Naive thymus-derived CD8-positive, alpha-beta T cell (primary cell): ENCODE data around the gene SLC12A7. TPM values are rescaled to one million over a fixed set of nuclear protein-coding genes. Genes with fewer than 3 reads are reported as not detected.
A peak's percentile ranks its signal among the peaks of the same experiment; 100 is the strongest.
"Not testable (repeated sequence)": the region's sequence is repeated elsewhere in the genome, so short reads cannot be mapped to it uniquely, and the experiment has no call there.

Source experiments
- ATAC-seq, 2 donors: fragments of 150-1000 bp; cut with Tn5 transposase in 1 of 2; sonication (Bioruptor Pico), chemical (Tn5 transposase) in 1 of 2; 1 replicate in 1 of 2; 2 replicates in 1 of 2; pipeline ENCODE4 v1.10.0; 2021; ENCODE audit warnings: mild to moderate bottlenecking in 2 of 2, moderate library complexity in 2 of 2
- POLR2A ChIA-PET: fragments of 350-600 bp; sonication (Branson Sonifier 250); formaldehyde crosslinking; loops from one replicate; lab custom pipeline; 2021; ENCODE audit warnings: antibody characterized with exemption; lab: Charles Lee
- DNase-seq, 10 donors: peaks; one replicate each; pipeline versions ENCODE4 v3.0.0 to v3.0.0-alpha.2; 2020 to 2022
- H3K27ac Mint-ChIP-seq, 10 donors: one replicate each; pipeline ENCODE4 v1.8.0; 2020 to 2022; ENCODE audit warnings: mild to moderate bottlenecking in 10 of 10, mixed read lengths in 10 of 10, moderate library complexity in 4 of 10, inconsistent platforms in 1 of 10
- H3K27me3 Mint-ChIP-seq, 5 donors: one replicate each; pipeline ENCODE4 v1.8.0; 2021 to 2022; ENCODE audit warnings: mixed read lengths in 5 of 5
- H3K36me3 Mint-ChIP-seq, 3 donors: one replicate each; pipeline ENCODE4 v1.8.0; 2020 to 2022; ENCODE audit warnings: mixed read lengths in 3 of 3, mild to moderate bottlenecking in 2 of 3, inconsistent platforms in 1 of 3
- H3K4me1 Mint-ChIP-seq, 4 donors: one replicate each; pipeline ENCODE4 v1.8.0; 2021 to 2022; ENCODE audit warnings: mixed read lengths in 4 of 4
- H3K4me3 Mint-ChIP-seq, 10 donors: one replicate each; pipeline ENCODE4 v1.8.0; 2020 to 2022; ENCODE audit warnings: mild to moderate bottlenecking in 10 of 10, mixed read lengths in 10 of 10, moderate library complexity in 6 of 10, inconsistent platforms in 1 of 10
- H3K9me3 Mint-ChIP-seq, 9 donors: one replicate each; pipeline ENCODE4 v1.8.0; 2020 to 2022; ENCODE audit warnings: mixed read lengths in 9 of 9, mild to moderate bottlenecking in 3 of 9, inconsistent platforms in 1 of 9, moderate library complexity in 1 of 9
- polyA plus RNA-seq, 3 donors: library from polyadenylated mRNA; unstranded; fragments of 300-500 nt; fragmentation: Illumina TruSeq; gene quantifications; one replicate each; pipeline ENCODE4 v1.2.3, GENCODE V29; 2021
- total RNA-seq, 8 experiments: library from RNA in 2 of 8; stranded (reverse) in 2 of 8; gene quantifications; one replicate each; pipeline ENCODE4 v1.2.3 and lab custom pipeline; 2021 to 2026

Gene SLC12A7
- total and polyA plus RNA-seq, 5 experiments from 2014 or later = 7.3 to 68.3 (median 25.4) TPM

DNA sequence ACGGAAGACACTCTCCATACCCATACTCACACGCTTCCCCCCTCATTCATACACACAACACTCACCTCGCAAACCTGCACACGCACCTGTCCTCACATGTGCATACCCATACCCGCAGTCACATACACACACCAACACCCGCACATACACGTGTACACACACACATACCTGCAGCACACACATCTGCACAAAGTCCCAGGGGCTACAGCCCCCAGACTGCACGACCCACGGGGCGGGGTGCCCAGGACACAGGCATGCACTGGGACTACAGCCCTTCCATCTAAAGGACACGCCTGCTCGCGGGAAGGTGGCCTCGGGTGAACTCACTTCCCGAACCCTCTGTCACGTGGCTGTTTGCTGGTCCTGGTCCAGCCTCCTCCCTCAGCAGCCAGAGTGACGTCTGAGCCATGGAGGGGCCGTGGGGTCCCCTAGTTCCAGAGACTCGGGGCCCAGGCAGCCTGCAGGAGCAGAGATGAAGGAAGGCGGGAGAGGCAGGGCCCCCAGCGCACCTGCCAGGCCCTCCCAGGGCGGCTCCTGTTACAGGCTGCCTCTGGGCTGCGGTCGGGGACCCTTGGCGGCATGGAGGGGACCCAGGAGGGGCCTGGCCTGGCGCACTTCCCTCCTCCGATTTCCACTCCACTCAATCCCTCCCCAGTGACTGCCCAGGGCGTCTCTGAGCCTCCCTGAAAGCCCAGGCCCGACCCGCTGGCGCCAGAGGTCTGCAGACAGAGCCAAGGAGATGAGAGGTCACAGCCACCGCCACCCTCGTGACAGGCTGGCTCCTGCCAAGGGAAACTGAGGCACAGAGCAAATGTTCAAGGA lies 8.1 kb downstream of the SLC12A7 start:
- no peaks in the 10 kb centered on the region for H3K27me3 Mint-ChIP-seq
- DNase-seq = peak in 4 of 10 donors; percentile 26 to 46 (median 40)
- H3K27ac Mint-ChIP-seq = peak overlapping the region; percentile 62 to 99 (median 96)
- POLR2A ChIA-PET = no interaction called here
- peaks cover 45 to 91% (median 81%) of the 10 kb centered on the region in 4 donors for H3K4me1 Mint-ChIP-seq
- H3K4me3 Mint-ChIP-seq = peak overlapping the region; percentile 69 to 93 (median 82)
- no peak for ATAC-seq
- H3K36me3 Mint-ChIP-seq = no peaks in the 10 kb centered on the region
- H3K9me3 Mint-ChIP-seq = no peaks in the 10 kb centered on the region

DNA sequence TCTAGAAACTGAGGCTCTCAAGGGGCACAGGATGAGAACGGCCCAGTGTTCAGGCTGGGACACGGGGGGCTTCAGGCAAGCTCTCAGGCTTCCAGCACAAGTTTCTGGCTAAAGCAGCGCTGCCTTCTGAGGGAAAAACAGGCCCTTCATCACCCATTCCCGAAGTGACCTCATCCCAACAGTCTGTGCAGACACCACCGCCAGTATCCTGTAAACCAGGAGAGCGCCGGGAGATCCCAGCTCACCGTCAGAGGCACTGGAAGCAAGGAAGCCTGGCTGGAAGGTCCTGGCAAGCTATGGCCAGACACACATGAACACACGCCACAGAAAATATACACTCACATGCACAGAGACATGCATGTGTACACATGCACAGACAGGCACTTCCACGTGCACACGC lies 8.8 kb downstream of the SLC12A7 start:
- Mint-ChIP-seq H3K36me3 (no peaks in the 10 kb centered on the region), H3K27me3 (no peaks in the 10 kb centered on the region), H3K4me1 (peaks cover 42 to 87% (median 76%) of the 10 kb centered on the region in 4 donors), H3K4me3 (peak overlapping the region; percentile 60 to 93 (median 82)), H3K9me3 (no peaks in the 10 kb centered on the region), H3K27ac (peak overlapping the region; percentile 36 to 99 (median 95))
- DNase-seq = no peak
- no peak for ATAC-seq
- POLR2A ChIA-PET = interaction anchor here (0.7 kb wide), 1 partner anchor 10 kb away, joined by 4 read pairs; no protein-coding TSS in a partner anchor

DNA sequence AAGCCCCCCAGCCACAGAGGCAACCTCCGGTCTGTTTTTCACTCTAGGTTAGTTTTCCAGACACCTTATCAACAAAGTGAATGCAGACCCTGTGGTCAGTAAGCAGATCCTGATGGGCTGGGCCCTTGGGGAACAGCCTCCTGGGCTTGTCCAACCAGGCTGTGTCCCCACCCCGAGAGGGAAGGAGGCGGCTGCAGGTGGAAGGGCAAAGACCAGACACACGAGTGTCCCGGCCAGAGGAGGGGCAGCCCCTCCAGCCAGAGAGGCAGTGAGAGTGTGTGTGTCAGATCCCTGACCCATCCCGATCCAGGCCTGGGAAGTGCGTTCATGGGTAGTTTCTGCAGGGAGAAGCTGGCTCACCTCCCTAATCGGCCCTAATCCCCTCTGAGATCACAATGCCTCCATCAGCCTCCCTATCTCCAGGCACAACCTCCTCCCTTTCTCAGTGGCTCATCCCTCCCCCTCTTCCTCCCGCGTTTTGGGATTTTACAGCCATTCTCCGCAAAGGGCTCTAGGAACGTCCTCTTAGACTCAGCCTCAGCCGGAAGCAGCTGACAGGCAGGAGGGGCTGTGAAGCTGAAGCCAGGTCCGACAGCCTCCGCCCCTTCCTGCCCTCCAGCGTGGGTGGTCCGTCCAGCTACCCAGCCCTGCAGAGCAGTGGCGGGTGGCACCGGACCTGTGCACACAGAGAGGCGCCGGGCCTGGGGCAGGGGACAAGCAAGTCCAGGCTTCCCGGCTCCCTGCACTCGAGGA lies 9.7 kb downstream of the SLC12A7 start:
- H3K9me3 Mint-ChIP-seq = no peaks in the 10 kb centered on the region
- H3K27ac Mint-ChIP-seq = peak overlapping the region in 7 of 10 donors; percentile 44 to 91 (median 63)
- DNase-seq (no peak), ATAC-seq (no peak)
- peak overlapping the region; percentile 34 to 93 (median 66) for H3K4me3 Mint-ChIP-seq
- POLR2A ChIA-PET = interaction anchor here (0.7 kb wide), 1 partner anchor 11 kb away, joined by 4 read pairs; no protein-coding TSS in a partner anchor
- no peaks in the 10 kb centered on the region for H3K27me3 Mint-ChIP-seq
- H3K36me3 Mint-ChIP-seq = peaks cover 0 to under 1% (median 0%) of the 10 kb centered on the region in 3 donors
- H3K4me1 Mint-ChIP-seq = peaks cover 41 to 85% (median 74%) of the 10 kb centered on the region in 4 donors

DNA sequence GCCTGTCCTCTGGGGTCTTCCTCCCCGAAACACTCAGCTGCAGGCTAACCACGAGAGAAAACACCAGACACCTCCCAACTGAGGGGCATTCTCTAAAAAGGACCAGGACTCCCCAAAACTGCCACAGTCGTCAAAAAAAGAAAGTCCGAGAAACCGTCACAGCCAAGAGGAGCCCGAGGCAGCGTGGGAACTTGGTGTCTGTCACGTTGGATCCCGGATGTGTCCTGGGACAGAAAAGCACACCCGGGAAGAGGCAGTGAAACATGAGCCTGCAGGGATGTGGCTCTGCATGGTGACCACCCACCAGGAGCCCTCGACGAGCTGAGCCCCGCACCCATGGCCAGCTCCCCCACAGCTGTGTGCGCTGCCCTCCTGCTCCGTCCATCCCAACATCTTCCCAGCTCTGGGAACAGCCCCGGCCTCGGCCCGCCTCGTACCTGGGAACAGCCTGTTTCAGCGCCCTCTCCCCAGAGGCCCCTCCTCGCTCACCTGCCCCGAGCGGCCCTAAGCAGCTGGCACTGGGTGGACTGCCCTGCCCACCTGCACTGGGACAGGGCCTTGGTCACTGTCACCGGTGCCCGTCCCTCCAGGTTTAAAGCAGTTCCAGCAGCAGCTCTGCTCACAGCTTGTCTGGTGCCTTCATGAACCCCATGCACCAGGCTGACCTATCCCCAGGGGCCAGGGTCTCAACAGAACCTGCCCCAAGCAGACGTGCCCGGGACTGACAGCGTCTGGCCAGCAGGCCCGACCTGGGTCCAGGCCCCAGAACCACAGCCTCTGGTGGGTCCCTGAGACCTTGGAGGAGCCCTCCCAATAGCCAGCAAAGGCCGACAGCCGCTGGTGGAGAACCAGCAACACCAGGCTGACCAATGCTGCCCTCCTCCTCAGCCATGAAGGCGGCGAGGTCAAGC lies 10.9 kb downstream of the SLC12A7 start:
- Mint-ChIP-seq H3K9me3 (no peaks in the 10 kb centered on the region), H3K27me3 (no peaks in the 10 kb centered on the region), H3K4me3 (peak overlapping the region in 9 of 10 donors; percentile 22 to 93 (median 77)), H3K27ac (peak overlapping the region in 6 of 10 donors; percentile 37 to 92 (median 84)), H3K36me3 (peaks cover 0 to 4% (median 0%) of the 10 kb centered on the region in 3 donors), H3K4me1 (peaks cover 37 to 83% (median 69%) of the 10 kb centered on the region in 4 donors)
- POLR2A ChIA-PET = no interaction called here
- no peak for DNase-seq
- no peak for ATAC-seq

DNA sequence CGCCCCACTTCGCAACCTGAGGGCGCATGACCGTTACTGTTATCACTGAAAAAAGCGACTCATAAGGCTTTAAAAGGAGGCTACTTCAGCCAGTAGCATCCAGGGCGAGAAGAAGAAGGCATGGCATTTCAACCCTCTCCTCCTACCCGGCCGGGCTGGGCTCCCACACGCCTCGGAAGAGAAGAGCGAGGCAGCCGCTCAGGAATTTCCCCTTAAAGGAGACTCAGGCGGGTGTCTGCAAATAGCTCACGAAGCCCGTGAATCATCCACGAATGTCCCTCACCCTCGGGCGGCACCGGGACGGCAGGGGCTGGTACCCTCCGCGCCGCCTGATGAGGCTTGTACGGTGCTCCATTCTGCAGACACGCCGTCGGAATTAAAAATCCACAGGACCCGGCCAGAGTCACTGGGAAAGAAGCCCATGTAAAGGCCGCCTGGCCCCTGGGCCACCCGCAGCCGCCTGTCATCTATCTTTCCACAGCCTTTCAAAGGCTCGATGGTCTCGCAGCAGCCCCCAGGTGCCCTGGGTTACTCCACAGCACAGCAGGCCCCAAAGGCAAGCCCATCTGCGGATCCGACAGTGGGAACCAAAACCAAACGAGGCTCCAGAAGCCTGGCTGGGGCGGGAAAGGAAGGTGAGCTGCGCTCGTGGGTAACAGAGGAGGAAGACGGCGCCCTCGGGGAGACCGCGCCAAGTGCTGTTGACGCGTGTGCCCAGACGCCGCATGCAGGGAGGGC lies 11.8 kb downstream of the SLC12A7 start:
- no peaks in the 10 kb centered on the region for H3K27me3 Mint-ChIP-seq
- peaks cover 32 to 83% (median 67%) of the 10 kb centered on the region in 4 donors for H3K4me1 Mint-ChIP-seq
- H3K36me3 Mint-ChIP-seq = peaks cover 0 to 4% (median 0%) of the 10 kb centered on the region in 3 donors
- POLR2A ChIA-PET = no interaction called here
- ATAC-seq (no peak), DNase-seq (no peak)
- H3K4me3 Mint-ChIP-seq = peak overlapping the region in 9 of 10 donors; percentile 22 to 90 (median 77)
- peak overlapping the region in 6 of 10 donors; percentile 37 to 92 (median 83) for H3K27ac Mint-ChIP-seq
- no peaks in the 10 kb centered on the region for H3K9me3 Mint-ChIP-seq

DNA sequence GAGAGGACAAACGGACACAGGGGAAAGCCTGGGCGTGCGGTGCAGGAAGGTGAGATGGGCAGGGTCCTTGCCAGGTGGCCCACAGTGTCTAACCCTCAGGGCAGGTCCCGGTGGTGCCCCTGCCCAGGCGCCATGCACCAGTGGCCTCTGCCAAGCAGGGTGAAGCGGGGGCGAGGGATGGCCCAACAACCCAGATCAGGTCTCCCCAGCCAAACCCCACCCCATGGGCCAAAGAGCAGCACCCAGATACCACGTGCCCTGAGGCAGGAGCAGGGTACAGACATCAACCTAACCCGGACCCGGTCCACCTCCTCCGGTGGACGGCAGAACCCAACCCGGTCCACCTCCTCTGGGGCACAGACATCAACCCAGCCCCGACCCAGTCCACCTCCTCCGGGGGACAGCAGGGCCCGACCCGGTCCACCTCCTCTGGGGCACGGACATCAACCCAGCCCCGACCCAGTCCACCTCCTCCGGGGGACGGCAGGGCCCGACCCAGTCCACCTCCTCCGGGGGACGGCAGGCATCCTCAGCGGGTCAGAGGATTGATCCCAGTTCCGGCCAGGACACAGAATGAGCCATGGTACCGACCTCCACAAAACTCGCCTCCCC lies 12.8 kb downstream of the SLC12A7 start:
- no peaks in the 10 kb centered on the region for H3K27me3 Mint-ChIP-seq
- DNase-seq = no peak
- ATAC-seq = no peak
- peak overlapping the region in 5 of 10 donors; percentile 13 to 79 (median 73) for H3K27ac Mint-ChIP-seq
- H3K4me3 Mint-ChIP-seq = peak overlapping the region in 6 of 10 donors; percentile 41 to 90 (median 77)
- peaks cover 0 to 11% (median 0%) of the 10 kb centered on the region in 3 donors for H3K36me3 Mint-ChIP-seq
- H3K9me3 Mint-ChIP-seq = no peaks in the 10 kb centered on the region
- POLR2A ChIA-PET = no interaction called here
- peaks cover 34 to 81% (median 64%) of the 10 kb centered on the region in 4 donors for H3K4me1 Mint-ChIP-seq

DNA sequence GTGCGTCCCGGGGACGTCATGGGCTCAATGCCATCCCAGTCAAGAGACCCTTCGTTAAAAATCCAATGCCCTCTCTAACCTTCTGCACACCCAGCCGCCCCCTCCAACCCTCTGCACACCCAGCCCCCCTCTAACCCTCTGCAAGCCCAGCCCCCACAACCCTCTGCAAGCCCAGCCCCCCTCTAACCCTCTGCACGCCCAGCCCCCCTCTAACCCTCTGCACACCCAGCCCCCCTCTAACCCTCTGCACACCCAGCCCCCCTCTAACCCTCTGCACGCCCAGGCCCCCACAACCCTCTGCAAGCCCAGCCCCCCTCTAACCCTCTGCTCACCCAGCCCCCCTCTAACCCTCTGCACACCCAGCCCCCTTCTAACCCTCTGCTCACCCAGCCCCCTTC lies 13.9 kb downstream of the SLC12A7 start:
- Mint-ChIP-seq H3K27ac (peak overlapping the region in 6 of 10 donors; percentile 20 to 90 (median 85)), H3K36me3 (peaks cover 0 to 14% (median 0%) of the 10 kb centered on the region in 3 donors), H3K4me1 (peaks cover 27 to 71% (median 54%) of the 10 kb centered on the region in 4 donors), H3K4me3 (peak overlapping the region in 9 of 10 donors; percentile 28 to 70 (median 60))
- H3K27me3 Mint-ChIP-seq, ATAC-seq, H3K9me3 Mint-ChIP-seq, DNase-seq, POLR2A ChIA-PET: not testable (repeated sequence)

DNA sequence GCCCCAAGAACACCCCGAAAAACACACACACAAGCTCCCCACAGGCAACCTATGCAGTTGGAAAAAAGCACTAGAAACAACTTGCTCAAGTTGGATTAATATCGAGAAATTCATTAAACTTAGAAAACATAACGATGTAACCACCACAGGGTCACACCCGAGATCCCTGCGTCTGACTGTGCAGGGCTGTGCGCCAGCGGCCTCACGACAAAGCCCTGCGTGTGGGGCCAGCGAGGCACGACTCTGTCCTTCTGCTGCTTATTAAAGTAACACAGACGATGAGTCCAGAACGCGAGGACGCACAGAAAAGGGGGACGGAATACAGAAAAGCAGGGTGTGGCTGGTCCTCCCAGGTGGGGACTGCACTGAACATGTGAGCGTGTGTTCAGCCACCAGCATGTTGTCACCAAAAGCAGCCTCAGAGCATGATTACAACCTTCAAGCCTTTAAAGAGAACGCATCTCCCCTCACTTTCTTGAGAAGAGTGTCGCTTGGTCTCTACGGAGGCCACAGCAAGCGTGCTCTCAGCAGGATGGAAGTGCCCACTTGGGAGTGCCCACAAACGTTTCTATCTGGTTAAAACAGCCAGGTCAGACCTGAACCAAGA lies 14.4 kb downstream of the SLC12A7 start:
- Mint-ChIP-seq H3K36me3 (peaks cover 0 to 19% (median 0%) of the 10 kb centered on the region in 3 donors), H3K27ac (peak overlapping the region in 8 of 10 donors; percentile 56 to 90 (median 75)), H3K9me3 (no peaks in the 10 kb centered on the region), H3K27me3 (no peaks in the 10 kb centered on the region), H3K4me3 (peak overlapping the region; percentile 28 to 70 (median 57)), H3K4me1 (peaks cover 27 to 68% (median 53%) of the 10 kb centered on the region in 4 donors)
- DNase-seq (no peak), ATAC-seq (peak; percentile 34 to 56)
- POLR2A ChIA-PET = no interaction called here

DNA sequence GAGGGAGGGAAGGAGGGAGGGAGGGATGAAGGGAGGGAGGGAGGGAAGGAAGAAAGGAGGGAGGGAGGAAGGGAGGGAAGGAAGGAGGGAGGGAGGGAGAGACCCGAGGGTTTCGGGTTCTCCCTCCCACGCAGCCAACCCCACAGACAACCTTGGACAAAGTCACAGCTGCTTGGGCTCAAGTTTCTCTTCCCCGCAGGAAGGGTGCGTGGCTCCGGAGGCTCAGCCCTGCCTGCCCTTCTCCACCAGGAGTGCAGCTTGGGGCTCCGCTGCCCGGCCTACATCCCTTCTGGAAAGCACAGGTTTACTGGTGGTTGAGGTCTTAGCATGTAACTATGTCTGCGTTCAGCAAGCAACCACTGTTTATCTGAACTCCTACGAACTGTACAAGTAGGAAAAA lies 15.0 kb downstream of the SLC12A7 start:
- no peaks in the 10 kb centered on the region for H3K27me3 Mint-ChIP-seq
- peak overlapping the region in 6 of 10 donors; percentile 45 to 70 (median 66) for H3K4me3 Mint-ChIP-seq
- DNase-seq = no peak
- POLR2A ChIA-PET = no interaction called here
- H3K4me1 Mint-ChIP-seq = peaks cover 25 to 62% (median 47%) of the 10 kb centered on the region in 4 donors
- H3K9me3 Mint-ChIP-seq = no peaks in the 10 kb centered on the region
- peaks cover 0 to 25% (median 0%) of the 10 kb centered on the region in 3 donors for H3K36me3 Mint-ChIP-seq
- H3K27ac Mint-ChIP-seq = peak overlapping the region in 6 of 10 donors; percentile 47 to 90 (median 85)
- no peak for ATAC-seq

DNA sequence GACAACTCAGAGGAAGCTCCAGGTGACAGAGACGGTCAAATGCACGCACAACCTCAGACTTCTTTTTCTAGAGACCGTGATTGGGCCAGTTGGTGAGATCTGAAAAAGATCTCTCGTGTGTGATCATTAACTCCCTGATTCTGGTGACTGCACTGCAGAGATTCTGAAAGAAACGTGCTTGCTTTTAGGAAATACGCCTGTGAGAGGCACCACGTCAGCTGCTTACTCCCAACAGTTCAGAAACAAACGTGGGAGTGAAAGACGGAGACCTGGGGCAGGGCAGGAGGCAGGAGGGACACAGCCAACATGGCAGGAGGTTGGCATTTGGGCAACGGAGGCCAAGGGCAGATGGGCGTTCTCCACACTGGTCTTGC lies 15.9 kb downstream of the SLC12A7 start:
- POLR2A ChIA-PET = no interaction called here
- Mint-ChIP-seq H3K9me3 (no peaks in the 10 kb centered on the region), H3K36me3 (peaks cover 0 to 27% (median 0%) of the 10 kb centered on the region in 3 donors), H3K27me3 (no peaks in the 10 kb centered on the region), H3K4me1 (peaks cover 24 to 54% (median 39%) of the 10 kb centered on the region in 4 donors), H3K27ac (peak overlapping the region in 8 of 10 donors; percentile 27 to 77 (median 66)), H3K4me3 (peak overlapping the region in 3 of 10 donors; percentile 16 to 47 (median 44))
- DNase-seq (no peak), ATAC-seq (no peak)
